HEK293 (cell line): ENCODE data around the gene DISP3.

Experiments used
- CTCF ChIA-PET: fragments of 350-600 bp; formaldehyde crosslinking; extraction: SDS; loops from one replicate; lab custom pipeline; 2021; ENCODE audit warnings: antibody characterized with exemption; lab: Yijun Ruan, JAX
- POLR2A ChIA-PET: fragments of 300-600 bp; formaldehyde crosslinking; extraction: SDS; loops from one replicate; lab custom pipeline; 2020; ENCODE audit warnings: antibody characterized with exemption, inconsistent platforms; lab: Yijun Ruan, JAX
- H3K27ac ChIP-seq: fragments of 200-500 bp; sonication (Bioruptor generic); 2 replicates; pipeline ENCODE4 v1.5.1; 2014; ENCODE audit warnings: low read depth, low read length, control low read depth, inconsistent platforms; ENCODE audit errors: extremely low read depth
- H3K36me3 ChIP-seq, 2 experiments: fragments of 200-500 bp in 1 of 2; sonication (Bioruptor generic) in 1 of 2; 1 replicate in 1 of 2; 2 replicates in 1 of 2; pipeline ENCODE4 v1.5.1; 2014 to 2017; ENCODE audit warnings: inconsistent platforms in 2 of 2, low read length in 2 of 2; ENCODE audit not compliant: control insufficient read depth in 2 of 2, insufficient read depth in 1 of 2
- H3K4me1 ChIP-seq: fragments of 200-500 bp; sonication (Bioruptor generic); 2 replicates; pipeline ENCODE4 v1.5.1; 2014; ENCODE audit warnings: mild to moderate bottlenecking, low read length, inconsistent platforms; ENCODE audit not compliant: control insufficient read depth, insufficient read depth
- H3K4me3 ChIP-seq: 2 replicates; pipeline ENCODE4 v1.5.1; 2011; ENCODE audit warnings: low read depth, mild to moderate bottlenecking, control low read depth, low read length, moderate library complexity
- H3K9me3 ChIP-seq: fragments of 200-500 bp; sonication (Bioruptor generic); 2 replicates; pipeline ENCODE4 v1.5.1; 2014; ENCODE audit warnings: low read depth, low read length, inconsistent platforms; ENCODE audit not compliant: control insufficient read depth, insufficient read depth
- BCL11B ChIP-seq: fragments of 450-650 bp; formaldehyde crosslinking; IDR thresholded peaks from 2 replicates; pipeline ENCODE4 v1.5.1; 2016; ENCODE audit warnings: low read depth, missing biosample characterization, missing genetic modification characterization
- GFI1B ChIP-seq: fragments of 450-650 bp; formaldehyde crosslinking; IDR thresholded peaks from 2 replicates; pipeline ENCODE4 v1.5.1; 2016; ENCODE audit warnings: missing biosample characterization, missing genetic modification characterization
- HOXC10 ChIP-seq: sonication (generic); formaldehyde crosslinking; IDR thresholded peaks from 2 replicates; pipeline ENCODE4 v1.8.1; 2023; ENCODE audit warnings: mild to moderate bottlenecking, missing genetic modification reagents
- KLF10 ChIP-seq: fragments of 450-650 bp; IDR thresholded peaks from 2 replicates; pipeline ENCODE4 v1.5.1; 2018; ENCODE audit warnings: missing biosample characterization, mild to moderate bottlenecking, missing genetic modification characterization
- OSR2 ChIP-seq: fragments of 450-650 bp; formaldehyde crosslinking; IDR thresholded peaks from 2 replicates; pipeline ENCODE4 v1.5.1; 2016; ENCODE audit warnings: missing biosample characterization, missing genetic modification characterization
- OVOL3 ChIP-seq: fragments of 450-650 bp; formaldehyde crosslinking; IDR thresholded peaks from 2 replicates; pipeline ENCODE4 v1.5.1; 2016; ENCODE audit warnings: missing biosample characterization, missing genetic modification characterization
- TRIM28 ChIP-seq: IDR thresholded peaks from 2 replicates; pipeline ENCODE4 v1.6.1; 2011; ENCODE audit warnings: low read length, control low read depth, borderline replicate concordance
- ZFP3 ChIP-seq: fragments of 450-650 bp; formaldehyde crosslinking; IDR thresholded peaks from 2 replicates; pipeline ENCODE4 v1.5.1; 2016; ENCODE audit warnings: low read depth, missing biosample characterization, missing genetic modification characterization
- ZFP37 ChIP-seq: fragments of 450-650 bp; formaldehyde crosslinking; IDR thresholded peaks from 2 replicates; pipeline ENCODE4 v1.5.1; 2016; ENCODE audit warnings: missing biosample characterization, missing genetic modification characterization
- ZNF132 ChIP-seq: fragments of 450-650 bp; formaldehyde crosslinking; IDR thresholded peaks from 2 replicates; pipeline ENCODE4 v1.5.1; 2017; ENCODE audit warnings: missing biosample characterization, missing genetic modification characterization, borderline replicate concordance
- ZNF140 ChIP-seq: fragments of 450-650 bp; formaldehyde crosslinking; IDR thresholded peaks from 2 replicates; pipeline ENCODE4 v1.5.1; 2016; ENCODE audit warnings: missing biosample characterization, missing genetic modification characterization
- ZNF157 ChIP-seq: fragments of 450-650 bp; formaldehyde crosslinking; IDR thresholded peaks from 2 replicates; pipeline ENCODE4 v1.5.1; 2016; ENCODE audit warnings: missing biosample characterization, missing genetic modification characterization
- ZNF324 ChIP-seq: fragments of 450-650 bp; formaldehyde crosslinking; IDR thresholded peaks from 2 replicates; pipeline ENCODE4 v1.5.1; 2016; ENCODE audit warnings: missing biosample characterization, missing genetic modification characterization
- ZNF529 ChIP-seq: fragments of 450-650 bp; formaldehyde crosslinking; IDR thresholded peaks from 2 replicates; pipeline ENCODE4 v1.5.1; 2017; ENCODE audit warnings: missing genetic modification characterization, missing biosample characterization; ENCODE audit not compliant: insufficient replicate concordance
- ZNF561 ChIP-seq: fragments of 450-650 bp; IDR thresholded peaks from 2 replicates; pipeline ENCODE4 v1.5.1; 2018; ENCODE audit warnings: missing biosample characterization, missing genetic modification characterization, borderline replicate concordance
- ZNF654 ChIP-seq: fragments of 450-650 bp; formaldehyde crosslinking; IDR thresholded peaks from 2 replicates; pipeline ENCODE4 v1.5.1; 2016; ENCODE audit warnings: low read depth, missing biosample characterization, missing genetic modification characterization
- ZNF664 ChIP-seq: fragments of 450-650 bp; formaldehyde crosslinking; IDR thresholded peaks from 2 replicates; pipeline ENCODE4 v1.5.1; 2016; ENCODE audit warnings: missing biosample characterization, missing genetic modification characterization
- ZNF776 ChIP-seq: fragments of 450-650 bp; formaldehyde crosslinking; IDR thresholded peaks from 2 replicates; pipeline ENCODE4 v1.5.0; 2017; ENCODE audit warnings: missing biosample characterization, missing genetic modification characterization, borderline replicate concordance
- TF ChIP-seq, protein P1 (sequence below): fragments of 450-650 bp; IDR thresholded peaks from 2 replicates; pipeline ENCODE4 v1.5.1; 2018; ENCODE audit warnings: missing biosample characterization, missing genetic modification characterization
- TF ChIP-seq, protein P2 (sequence below): fragments of 450-650 bp; formaldehyde crosslinking; IDR thresholded peaks from 2 replicates; pipeline ENCODE4 v1.5.1; 2016; ENCODE audit warnings: missing biosample characterization, missing genetic modification characterization
- TF ChIP-seq, protein P3 (sequence below): fragments of 450-650 bp; formaldehyde crosslinking; IDR thresholded peaks from 2 replicates; pipeline ENCODE4 v1.5.1; 2016; ENCODE audit warnings: missing biosample characterization, missing genetic modification characterization

DISP3 gene

DNA sequence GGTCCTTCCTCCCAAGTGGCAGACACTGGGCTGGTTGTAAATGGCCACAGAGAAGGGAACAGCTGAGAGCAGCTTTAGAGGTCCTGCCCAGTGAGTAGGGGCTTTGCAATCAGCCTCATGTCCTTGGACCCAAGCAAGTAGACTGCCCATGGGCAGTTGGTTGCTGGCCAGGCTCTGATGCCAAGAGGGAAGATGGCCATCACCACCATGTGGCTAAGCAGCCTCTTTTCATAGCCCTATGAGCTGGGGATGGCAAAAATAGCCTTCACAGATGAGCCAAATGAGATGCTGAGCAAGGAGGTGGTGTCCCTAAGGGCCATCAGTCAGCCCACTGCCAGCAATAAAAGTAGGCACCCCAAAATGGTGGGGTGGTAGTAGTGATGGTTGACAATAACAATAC lies 3.2 kb downstream of the DISP3 start (continued):
- TF ChIP-seq ZNF132 (tag by site-specific recombination) = no peak
- TF ChIP-seq, all 188 proteins: peak for 0

DNA sequence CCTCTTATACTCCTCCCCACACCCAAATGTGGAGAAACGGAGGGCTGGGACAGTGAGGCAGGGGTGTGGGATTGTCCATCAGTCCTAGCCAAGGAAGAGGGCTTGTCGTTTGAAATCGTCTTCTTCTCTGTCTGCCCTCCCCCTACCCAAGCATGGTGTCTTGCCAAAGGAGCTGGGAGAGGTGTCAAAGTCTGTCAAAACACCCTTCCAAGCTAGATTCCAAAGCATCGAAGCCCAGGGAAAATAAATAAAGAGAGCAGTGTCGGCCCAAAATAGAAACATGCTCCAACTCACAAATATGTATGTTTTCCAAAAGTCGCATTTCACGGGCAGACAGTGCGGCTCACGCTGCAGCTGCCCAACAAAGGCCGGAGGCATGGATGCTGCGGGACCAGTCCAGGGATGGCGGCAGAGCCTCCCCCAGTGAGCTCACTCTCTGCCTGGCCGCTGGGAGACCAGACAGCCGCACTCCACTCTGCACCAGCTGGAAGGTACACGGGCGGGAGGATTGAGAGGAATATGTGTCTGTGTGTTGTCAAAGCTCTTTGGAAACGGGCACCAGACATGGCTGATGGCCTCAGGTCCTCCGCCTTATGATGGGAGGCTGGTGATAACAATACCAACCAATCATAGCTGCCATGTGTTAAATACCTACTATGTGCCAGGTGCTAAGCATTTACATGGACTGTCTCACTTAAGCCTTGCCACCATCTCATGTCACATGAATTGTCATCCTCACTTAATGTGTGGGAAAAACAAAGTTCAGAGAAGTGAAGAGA lies 3.9 kb downstream of the DISP3 start:
- Histone ChIP-seq H3K4me3 (no peak overlapping the region), H3K9me3 (no peaks in the 10 kb centered on the region), H3K36me3 (no peaks in the 10 kb centered on the region), H3K4me1 (no peaks in the 10 kb centered on the region), H3K27ac (no peak overlapping the region)
- CTCF ChIA-PET = interaction anchor here (0.6 kb wide), 1 partner anchor 23 kb away, joined by 3 read pairs; no protein-coding TSS in a partner anchor
- no peak for TF ChIP-seq HOXC10 (CRISPR knock-in tag)
- TF ChIP-seq ZNF529 (tag by site-specific recombination) = no peak
- TF ChIP-seq BCL11B (tag by site-specific recombination) = no peak
- TF ChIP-seq GFI1B (tag by site-specific recombination) = no peak
- TF ChIP-seq, protein P1, sequence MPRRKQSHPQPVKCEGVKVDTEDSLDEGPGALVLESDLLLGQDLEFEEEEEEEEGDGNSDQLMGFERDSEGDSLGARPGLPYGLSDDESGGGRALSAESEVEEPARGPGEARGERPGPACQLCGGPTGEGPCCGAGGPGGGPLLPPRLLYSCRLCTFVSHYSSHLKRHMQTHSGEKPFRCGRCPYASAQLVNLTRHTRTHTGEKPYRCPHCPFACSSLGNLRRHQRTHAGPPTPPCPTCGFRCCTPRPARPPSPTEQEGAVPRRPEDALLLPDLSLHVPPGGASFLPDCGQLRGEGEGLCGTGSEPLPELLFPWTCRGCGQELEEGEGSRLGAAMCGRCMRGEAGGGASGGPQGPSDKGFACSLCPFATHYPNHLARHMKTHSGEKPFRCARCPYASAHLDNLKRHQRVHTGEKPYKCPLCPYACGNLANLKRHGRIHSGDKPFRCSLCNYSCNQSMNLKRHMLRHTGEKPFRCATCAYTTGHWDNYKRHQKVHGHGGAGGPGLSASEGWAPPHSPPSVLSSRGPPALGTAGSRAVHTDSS (tag by site-specific recombination) = no peak
- no peak for TF ChIP-seq ZNF561 (tag by site-specific recombination)
- TF ChIP-seq, protein P2, sequence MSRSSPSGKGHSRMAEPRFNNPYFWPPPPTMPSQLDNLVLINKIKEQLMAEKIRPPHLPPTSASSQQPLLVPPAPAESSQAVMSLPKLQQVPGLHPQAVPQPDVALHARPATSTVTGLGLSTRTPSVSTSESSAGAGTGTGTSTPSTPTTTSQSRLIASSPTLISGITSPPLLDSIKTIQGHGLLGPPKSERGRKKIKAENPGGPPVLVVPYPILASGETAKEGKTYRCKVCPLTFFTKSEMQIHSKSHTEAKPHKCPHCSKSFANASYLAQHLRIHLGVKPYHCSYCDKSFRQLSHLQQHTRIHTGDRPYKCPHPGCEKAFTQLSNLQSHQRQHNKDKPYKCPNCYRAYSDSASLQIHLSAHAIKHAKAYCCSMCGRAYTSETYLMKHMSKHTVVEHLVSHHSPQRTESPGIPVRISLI (tag by site-specific recombination) = no peak
- TF ChIP-seq ZNF776 (tag by site-specific recombination) = no peak
- TF ChIP-seq ZNF654 (tag by site-specific recombination) = no peak
- no peak for TF ChIP-seq ZFP37
- TF ChIP-seq KLF10 (tag by site-specific recombination) = no peak
- no peak for TF ChIP-seq ZNF324 (tag by site-specific recombination)
- no peak for TF ChIP-seq ZNF157 (tag by site-specific recombination)
- TF ChIP-seq TRIM28 = no peak
- TF ChIP-seq, protein P3, sequence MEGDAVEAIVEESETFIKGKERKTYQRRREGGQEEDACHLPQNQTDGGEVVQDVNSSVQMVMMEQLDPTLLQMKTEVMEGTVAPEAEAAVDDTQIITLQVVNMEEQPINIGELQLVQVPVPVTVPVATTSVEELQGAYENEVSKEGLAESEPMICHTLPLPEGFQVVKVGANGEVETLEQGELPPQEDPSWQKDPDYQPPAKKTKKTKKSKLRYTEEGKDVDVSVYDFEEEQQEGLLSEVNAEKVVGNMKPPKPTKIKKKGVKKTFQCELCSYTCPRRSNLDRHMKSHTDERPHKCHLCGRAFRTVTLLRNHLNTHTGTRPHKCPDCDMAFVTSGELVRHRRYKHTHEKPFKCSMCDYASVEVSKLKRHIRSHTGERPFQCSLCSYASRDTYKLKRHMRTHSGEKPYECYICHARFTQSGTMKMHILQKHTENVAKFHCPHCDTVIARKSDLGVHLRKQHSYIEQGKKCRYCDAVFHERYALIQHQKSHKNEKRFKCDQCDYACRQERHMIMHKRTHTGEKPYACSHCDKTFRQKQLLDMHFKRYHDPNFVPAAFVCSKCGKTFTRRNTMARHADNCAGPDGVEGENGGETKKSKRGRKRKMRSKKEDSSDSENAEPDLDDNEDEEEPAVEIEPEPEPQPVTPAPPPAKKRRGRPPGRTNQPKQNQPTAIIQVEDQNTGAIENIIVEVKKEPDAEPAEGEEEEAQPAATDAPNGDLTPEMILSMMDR (tag by site-specific recombination) = no peak
- no peak for TF ChIP-seq OSR2 (tag by site-specific recombination)
- no peak for TF ChIP-seq ZFP3 (tag by site-specific recombination)
- TF ChIP-seq ZNF664 (tag by site-specific recombination) = no peak
- TF ChIP-seq ZNF140 (tag by site-specific recombination) = no peak
- no peak for TF ChIP-seq OVOL3 (tag by site-specific recombination)
- POLR2A ChIA-PET = no interaction called here
